Activated CD4-positive, alpha-beta T cell treated with anti-CD3 and anti-CD28 coated beads, Interleukin-2, amount 10 ng/mL, durations not matched to agents 7 days and 5 days (primary cell): ENCODE measurements around the gene VIPR1. TPM values are rescaled to one million over a fixed set of nuclear protein-coding genes. Genes with fewer than 3 reads are reported as not detected.
A peak's percentile ranks its signal among the peaks of the same experiment; 100 is the strongest.

Source experiments
- CTCF ChIA-PET: fragments of 350-600 bp; sonication (Branson Sonifier 250); formaldehyde crosslinking; loops from one replicate; lab custom pipeline; 2021; ENCODE audit warnings: antibody characterized with exemption; lab: Charles Lee
- POLR2A ChIA-PET: fragments of 350-600 bp; sonication (Branson Sonifier 250); formaldehyde crosslinking; loops from one replicate; lab custom pipeline; 2021; ENCODE audit warnings: antibody characterized with exemption; lab: Charles Lee
- DNase-seq: peaks from one replicate; pipeline ENCODE4 v3.0.0-alpha.2; 2020
- H3K27ac Mint-ChIP-seq: one replicate; pipeline ENCODE4 v1.8.0; 2021; ENCODE audit warnings: mild to moderate bottlenecking, moderate library complexity, mixed read lengths
- H3K27me3 Mint-ChIP-seq: one replicate; pipeline ENCODE4 v1.8.0; 2021; ENCODE audit warnings: mixed read lengths
- H3K36me3 Mint-ChIP-seq: one replicate; pipeline ENCODE4 v1.8.0; 2021; ENCODE audit warnings: low read depth, mixed read lengths
- H3K4me1 Mint-ChIP-seq: one replicate; pipeline ENCODE4 v1.8.0; 2021; ENCODE audit warnings: mixed read lengths
- H3K4me3 Mint-ChIP-seq: one replicate; pipeline ENCODE4 v1.8.0; 2021; ENCODE audit warnings: mild to moderate bottlenecking, moderate library complexity, mixed read lengths
- H3K9me3 Mint-ChIP-seq: one replicate; pipeline ENCODE4 v1.8.0; 2021; ENCODE audit warnings: mixed read lengths
- total RNA-seq, 2 experiments: library from RNA; stranded (reverse); gene quantifications; one replicate each; pipeline ENCODE4 v1.2.3, GENCODE V29; 2021

Gene VIPR1
- total RNA-seq, 2 experiments from 2014 or later: 19.9 to 21.3 TPM

DNA sequence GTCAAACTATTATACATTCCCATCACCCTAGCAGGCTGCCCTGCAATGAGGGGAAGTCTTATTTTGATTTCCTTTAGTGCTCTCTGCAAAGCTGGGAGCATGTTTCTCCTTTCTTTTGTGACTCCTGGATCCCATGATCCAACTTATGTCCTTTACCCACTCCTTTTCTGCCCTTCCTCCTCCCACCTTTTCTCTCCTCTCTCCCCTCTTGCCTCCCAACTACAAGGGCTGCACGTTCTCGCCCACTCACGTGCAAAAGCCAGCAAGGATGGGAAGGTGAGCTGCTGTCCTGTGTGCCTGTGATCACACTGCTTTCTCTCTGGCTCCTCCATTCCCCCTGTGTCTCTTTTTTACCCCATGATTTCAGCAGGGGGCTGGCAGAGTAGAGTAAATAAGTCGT is 6.1 kb downstream of the VIPR1 start:
- Mint-ChIP-seq H3K27me3 (no peaks in the 10 kb centered on the region), H3K9me3 (no peaks in the 10 kb centered on the region), H3K4me1 (peaks cover 49% of the 10 kb centered on the region), H3K36me3 (no peaks in the 10 kb centered on the region), H3K4me3 (no peak overlapping the region), H3K27ac (no peak overlapping the region)
- ChIA-PET POLR2A (no interaction called here), CTCF (interaction anchor here (1.0 kb wide), 1 partner anchor 16 kb away, joined by 3 read pairs; no protein-coding TSS in a partner anchor)
- no peak for DNase-seq

DNA sequence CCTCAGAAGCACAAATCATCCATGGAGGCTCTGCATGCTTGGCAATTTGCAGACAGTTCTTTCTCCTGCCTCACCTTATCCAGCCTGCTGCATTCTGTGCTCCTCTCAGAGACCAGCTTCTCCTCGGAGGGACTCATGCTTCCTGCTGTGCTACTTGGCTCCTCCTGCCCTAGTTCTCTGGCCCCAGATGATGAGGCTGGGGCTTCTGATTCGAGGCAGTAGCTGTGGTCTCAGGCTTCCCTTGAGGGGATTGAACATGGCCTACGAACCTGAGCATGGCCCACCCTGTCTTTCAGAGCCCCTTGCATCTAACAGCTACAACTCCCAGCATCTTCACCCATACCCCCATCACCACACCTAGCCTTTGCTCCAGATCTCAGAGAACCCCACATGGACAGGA is 6.7 kb downstream of the VIPR1 start:
- no peak overlapping the region for H3K4me3 Mint-ChIP-seq
- no peaks in the 10 kb centered on the region for H3K27me3 Mint-ChIP-seq
- H3K36me3 Mint-ChIP-seq: no peaks in the 10 kb centered on the region
- peaks cover 44% of the 10 kb centered on the region for H3K4me1 Mint-ChIP-seq
- no peaks in the 10 kb centered on the region for H3K9me3 Mint-ChIP-seq
- POLR2A ChIA-PET: no interaction called here
- no peak for DNase-seq
- no peak overlapping the region for H3K27ac Mint-ChIP-seq
- CTCF ChIA-PET: interaction anchor here (0.7 to 2.1 kb wide), 3 partner anchors 10 to 30 kb away, joined by 3 to 6 read pairs (median 4); no protein-coding TSS in a partner anchor

DNA sequence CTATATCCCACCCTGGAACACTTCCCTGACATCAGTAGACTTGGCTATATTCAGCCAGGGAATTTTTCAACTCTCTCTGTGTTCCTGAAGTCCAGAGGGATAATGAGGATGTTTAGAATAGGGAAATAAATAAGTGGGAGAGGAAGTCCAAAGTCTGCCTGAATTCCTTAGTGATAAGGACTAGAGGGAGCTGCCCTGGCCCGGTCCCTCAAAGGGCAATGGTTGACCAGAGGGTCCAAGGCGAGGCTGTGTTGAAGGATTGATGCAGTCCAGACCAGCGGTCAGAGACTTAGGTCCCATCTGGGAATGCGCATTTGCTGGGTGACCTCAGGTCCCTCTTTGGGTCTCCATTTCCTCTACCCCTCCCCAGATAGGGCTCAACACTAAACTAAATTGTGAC is 7.9 kb downstream of the VIPR1 start:
- H3K4me3 Mint-ChIP-seq: no peak overlapping the region
- H3K27ac Mint-ChIP-seq: no peak overlapping the region
- no peaks in the 10 kb centered on the region for H3K9me3 Mint-ChIP-seq
- H3K4me1 Mint-ChIP-seq: peaks cover 41% of the 10 kb centered on the region
- no peak for DNase-seq
- H3K27me3 Mint-ChIP-seq: no peaks in the 10 kb centered on the region
- CTCF ChIA-PET: interaction anchor here (0.6 to 2.1 kb wide), 4 partner anchors 8 to 108 kb away, joined by 3 to 6 read pairs (median 3); no protein-coding TSS in a partner anchor
- POLR2A ChIA-PET: no interaction called here
- no peaks in the 10 kb centered on the region for H3K36me3 Mint-ChIP-seq

DNA sequence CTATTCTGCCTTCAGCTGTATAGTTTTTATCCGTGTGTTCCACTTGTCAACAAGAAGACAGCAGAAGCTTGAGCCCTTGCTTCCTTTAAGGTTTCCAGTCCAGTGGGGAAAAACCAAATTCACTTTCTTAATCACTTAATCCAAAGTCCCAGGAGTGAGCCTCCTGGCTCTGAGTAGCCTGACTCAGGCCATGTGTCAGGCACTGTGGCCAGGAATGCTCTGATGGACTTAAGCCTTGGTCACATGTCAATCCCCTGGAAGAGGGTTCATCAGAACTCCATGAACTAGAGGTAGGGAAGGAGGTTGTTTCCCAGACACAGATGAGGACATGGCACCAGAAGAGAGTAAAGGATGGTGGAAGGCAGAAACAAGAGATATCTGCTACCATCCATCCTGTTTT is 8.8 kb downstream of the VIPR1 start:
- H3K27me3 Mint-ChIP-seq: no peaks in the 10 kb centered on the region
- H3K9me3 Mint-ChIP-seq: no peaks in the 10 kb centered on the region
- CTCF ChIA-PET: interaction anchor here (1.0 to 2.1 kb wide), 3 partner anchors 8 to 36 kb away, joined by 3 to 6 read pairs (median 3); no protein-coding TSS in a partner anchor
- POLR2A ChIA-PET: no interaction called here
- H3K36me3 Mint-ChIP-seq: peaks cover 1% of the 10 kb centered on the region
- peaks cover 48% of the 10 kb centered on the region for H3K4me1 Mint-ChIP-seq
- H3K4me3 Mint-ChIP-seq: no peak overlapping the region
- no peak for DNase-seq
- peak overlapping the region; percentile 74 for H3K27ac Mint-ChIP-seq

DNA sequence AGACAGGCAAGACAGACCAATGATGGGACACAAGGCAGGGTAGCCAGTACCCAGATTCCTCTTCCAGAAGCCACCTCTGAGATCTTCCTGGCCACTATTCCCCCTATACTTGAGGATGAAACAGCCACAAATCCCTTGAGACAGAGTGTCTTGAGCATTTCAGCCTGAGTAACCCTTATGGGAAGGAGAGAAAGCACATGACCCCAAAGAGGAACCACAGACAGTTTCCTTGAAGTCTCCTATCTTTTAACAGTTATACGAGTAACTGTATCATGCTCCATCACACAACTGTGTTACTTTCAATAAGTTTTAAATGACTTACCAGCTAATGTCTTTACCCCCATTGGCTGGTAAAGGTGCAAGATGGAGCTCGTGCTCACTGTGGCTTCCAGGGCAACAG is 9.3 kb downstream of the VIPR1 start:
- peaks cover 1% of the 10 kb centered on the region for H3K36me3 Mint-ChIP-seq
- no peaks in the 10 kb centered on the region for H3K27me3 Mint-ChIP-seq
- no peaks in the 10 kb centered on the region for H3K9me3 Mint-ChIP-seq
- H3K27ac Mint-ChIP-seq: no peak overlapping the region
- POLR2A ChIA-PET: no interaction called here
- H3K4me3 Mint-ChIP-seq: no peak overlapping the region
- CTCF ChIA-PET: interaction anchor here (1.0 to 1.3 kb wide), 2 partner anchors 9 to 47 kb away, joined by 3 to 4 read pairs; partner anchors contain the start of gene VIPR1
- peaks cover 48% of the 10 kb centered on the region for H3K4me1 Mint-ChIP-seq
- no peak for DNase-seq

DNA sequence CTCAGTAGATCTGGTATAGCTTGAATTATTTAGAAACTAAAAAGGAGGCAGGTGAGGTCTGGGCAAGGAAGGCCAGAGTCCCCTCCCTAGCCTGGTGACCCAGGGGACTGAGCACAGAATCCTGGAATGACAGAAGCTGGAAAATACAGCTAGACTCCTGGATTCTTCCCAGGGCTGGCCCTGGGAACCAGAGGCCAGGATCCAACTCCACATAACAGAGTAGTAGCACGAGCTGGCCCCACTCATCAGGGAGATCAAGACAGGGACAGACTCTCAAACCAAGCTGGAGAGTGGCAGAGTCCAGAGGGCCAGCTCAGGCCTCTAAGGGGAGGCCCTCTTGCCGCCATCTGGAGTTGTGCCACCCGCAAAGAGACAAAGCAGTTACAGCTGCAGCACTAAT is 10.7 kb downstream of the VIPR1 start:
- ChIA-PET POLR2A (no interaction called here), CTCF (interaction anchor here (1.3 kb wide), 2 partner anchors 10 to 33 kb away, joined by 4 read pairs; no protein-coding TSS in a partner anchor)
- peaks cover 1% of the 10 kb centered on the region for H3K36me3 Mint-ChIP-seq
- no peaks in the 10 kb centered on the region for H3K9me3 Mint-ChIP-seq
- H3K27ac Mint-ChIP-seq: peak overlapping the region; percentile 69
- peaks cover 34% of the 10 kb centered on the region for H3K4me1 Mint-ChIP-seq
- no peak overlapping the region for H3K4me3 Mint-ChIP-seq
- H3K27me3 Mint-ChIP-seq: no peaks in the 10 kb centered on the region
- DNase-seq: no peak

DNA sequence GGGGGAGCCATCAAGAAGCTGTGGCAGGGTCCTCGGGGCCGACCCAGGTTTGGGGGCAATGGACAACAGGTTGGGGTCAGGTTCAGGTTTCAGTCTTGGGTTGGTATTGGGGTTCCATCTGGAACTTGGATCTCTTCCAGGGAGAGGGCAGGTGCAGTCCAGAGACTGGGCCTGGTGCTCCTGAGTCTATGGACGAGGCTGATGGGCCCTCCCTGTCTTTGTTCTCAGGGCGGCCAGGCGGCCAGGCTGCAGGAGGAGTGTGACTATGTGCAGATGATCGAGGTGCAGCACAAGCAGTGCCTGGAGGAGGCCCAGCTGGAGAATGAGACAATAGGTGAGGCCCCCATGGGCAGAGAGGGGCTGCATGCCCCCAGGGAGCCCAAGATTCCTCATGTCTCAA is 11.1 kb downstream of the VIPR1 start:
- ChIA-PET POLR2A (no interaction called here), CTCF (interaction anchor here (1.3 kb wide), 2 partner anchors 9 to 32 kb away, joined by 4 read pairs; no protein-coding TSS in a partner anchor)
- H3K36me3 Mint-ChIP-seq: peaks cover 1% of the 10 kb centered on the region
- DNase-seq: no peak
- H3K4me3 Mint-ChIP-seq: no peak overlapping the region
- H3K9me3 Mint-ChIP-seq: no peaks in the 10 kb centered on the region
- no peak overlapping the region for H3K27ac Mint-ChIP-seq
- H3K27me3 Mint-ChIP-seq: no peaks in the 10 kb centered on the region
- peaks cover 32% of the 10 kb centered on the region for H3K4me1 Mint-ChIP-seq

DNA sequence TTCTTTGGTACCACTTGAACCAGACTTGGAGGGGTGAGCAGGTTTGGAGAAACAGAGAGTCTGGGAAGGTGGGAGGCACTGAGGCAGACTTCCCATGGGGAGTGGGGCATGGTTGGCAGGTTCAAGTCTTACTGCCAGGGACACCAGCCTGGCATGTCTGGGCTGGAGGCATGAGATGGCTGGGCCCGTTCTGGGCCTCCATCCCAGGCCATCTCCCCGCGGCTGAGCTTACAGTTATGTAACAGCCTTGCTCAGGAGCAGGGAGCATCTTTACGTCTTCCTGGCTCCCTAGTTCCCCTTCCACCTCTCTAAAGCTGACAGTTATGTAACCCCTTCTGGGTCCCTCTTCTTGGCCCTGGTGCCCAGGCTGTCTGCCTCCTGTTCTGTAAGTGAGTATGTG is 12.4 kb downstream of the VIPR1 start:
- no peak overlapping the region for H3K27ac Mint-ChIP-seq
- CTCF ChIA-PET: interaction anchor here (1.3 kb wide), 1 partner anchor 13 kb away, joined by 6 read pairs; the partner anchor contains the start of gene VIPR1

DNA sequence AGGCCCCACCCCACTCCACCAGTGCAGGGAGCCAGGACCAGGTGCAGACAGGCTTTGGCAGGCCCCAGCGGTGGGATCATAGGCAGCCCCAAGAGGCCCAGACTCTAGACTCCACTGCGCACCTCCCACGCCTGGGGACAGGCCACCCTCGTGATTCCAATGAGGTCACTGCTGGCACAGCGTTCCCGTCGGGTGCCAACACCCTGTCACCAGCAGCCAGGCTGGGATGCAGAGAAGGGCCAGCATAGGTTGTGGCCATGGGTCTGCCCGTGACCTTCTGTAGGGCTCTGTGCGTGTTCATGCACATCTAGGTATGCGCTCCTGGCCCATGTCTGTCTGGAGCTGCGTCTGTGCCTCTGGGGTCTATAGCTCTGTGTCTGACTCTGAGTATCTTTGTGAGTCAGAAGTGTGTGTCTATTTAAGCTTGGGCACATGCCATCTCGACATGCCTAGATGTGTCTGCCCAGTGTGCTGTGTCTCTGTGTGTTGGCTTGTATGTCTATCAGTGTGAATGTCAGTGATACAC is 13.0 kb downstream of the VIPR1 start:
- CTCF ChIA-PET: interaction anchor here (1.2 kb wide), 1 partner anchor 19 kb away, joined by 4 read pairs; no protein-coding TSS in a partner anchor
- no peak for DNase-seq
- Mint-ChIP-seq H3K27me3 (no peaks in the 10 kb centered on the region), H3K36me3 (peaks cover 11% of the 10 kb centered on the region), H3K4me3 (no peak overlapping the region), H3K4me1 (peaks cover 39% of the 10 kb centered on the region), H3K9me3 (no peaks in the 10 kb centered on the region), H3K27ac (no peak overlapping the region)
- POLR2A ChIA-PET: no interaction called here

More for the DNA sequence above, 12.4 kb downstream of the VIPR1 start:
- DNase-seq: no peak
- POLR2A ChIA-PET: no interaction called here
- no peaks in the 10 kb centered on the region for H3K27me3 Mint-ChIP-seq
- no peaks in the 10 kb centered on the region for H3K9me3 Mint-ChIP-seq
- H3K36me3 Mint-ChIP-seq: peaks cover 6% of the 10 kb centered on the region
- H3K4me1 Mint-ChIP-seq: peaks cover 33% of the 10 kb centered on the region
- no peak overlapping the region for H3K4me3 Mint-ChIP-seq

DNA sequence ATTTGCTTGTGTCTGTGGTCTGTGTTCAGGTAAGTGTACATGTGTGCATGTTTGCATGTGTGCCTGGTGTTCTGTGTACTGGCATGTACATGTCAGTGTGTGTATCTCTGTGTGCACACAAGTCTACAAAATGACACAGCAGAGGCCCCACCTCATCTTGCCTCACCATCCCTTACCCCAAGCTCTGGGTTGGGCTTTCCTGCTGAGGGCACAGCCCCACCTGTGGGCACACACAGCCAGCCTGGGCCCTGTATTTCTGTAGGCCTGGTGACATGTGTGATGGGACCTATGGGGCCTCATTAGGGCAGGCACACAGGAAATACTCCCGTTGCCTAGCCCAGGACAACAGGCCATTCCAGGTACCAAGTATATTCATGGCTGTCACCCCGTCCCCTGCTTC is 13.5 kb downstream of the VIPR1 start:
- no peak for DNase-seq
- Mint-ChIP-seq H3K27me3 (no peaks in the 10 kb centered on the region), H3K27ac (peak overlapping the region; percentile 2), H3K36me3 (peaks cover 11% of the 10 kb centered on the region), H3K4me1 (peaks cover 39% of the 10 kb centered on the region), H3K9me3 (no peaks in the 10 kb centered on the region), H3K4me3 (no peak overlapping the region)
- ChIA-PET POLR2A (no interaction called here), CTCF (interaction anchor here (0.6 to 1.2 kb wide), 2 partner anchors 14 to 19 kb away, joined by 3 to 4 read pairs; partner anchors contain the start of gene VIPR1)

DNA sequence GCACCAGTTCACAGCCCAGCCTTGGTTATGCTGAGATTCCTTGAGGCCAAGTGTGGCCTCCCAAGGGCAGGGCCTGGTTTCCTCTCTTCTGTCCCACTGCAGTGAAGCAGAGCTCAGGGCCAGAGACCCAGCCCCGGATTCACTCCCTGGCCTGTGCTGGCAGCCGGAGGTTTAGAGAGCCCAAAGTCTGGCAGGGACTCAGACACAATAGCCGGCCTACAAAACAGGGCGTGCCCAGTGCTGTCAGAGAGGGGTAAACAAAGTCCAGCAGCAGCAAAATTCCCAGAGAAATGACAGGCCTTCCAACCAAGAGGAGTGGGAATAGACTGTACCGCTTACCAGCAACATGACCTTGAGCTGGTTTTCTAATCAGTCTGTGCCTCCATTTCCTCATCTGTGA is 14.0 kb downstream of the VIPR1 start:
- Mint-ChIP-seq H3K27ac (no peak overlapping the region), H3K27me3 (no peaks in the 10 kb centered on the region), H3K36me3 (peaks cover 15% of the 10 kb centered on the region), H3K4me1 (peaks cover 38% of the 10 kb centered on the region), H3K9me3 (no peaks in the 10 kb centered on the region), H3K4me3 (no peak overlapping the region)
- POLR2A ChIA-PET: no interaction called here
- DNase-seq: no peak
- CTCF ChIA-PET: interaction anchor here (0.6 to 1.2 kb wide), 2 partner anchors 14 to 18 kb away, joined by 3 to 4 read pairs; partner anchors contain the start of gene VIPR1

DNA sequence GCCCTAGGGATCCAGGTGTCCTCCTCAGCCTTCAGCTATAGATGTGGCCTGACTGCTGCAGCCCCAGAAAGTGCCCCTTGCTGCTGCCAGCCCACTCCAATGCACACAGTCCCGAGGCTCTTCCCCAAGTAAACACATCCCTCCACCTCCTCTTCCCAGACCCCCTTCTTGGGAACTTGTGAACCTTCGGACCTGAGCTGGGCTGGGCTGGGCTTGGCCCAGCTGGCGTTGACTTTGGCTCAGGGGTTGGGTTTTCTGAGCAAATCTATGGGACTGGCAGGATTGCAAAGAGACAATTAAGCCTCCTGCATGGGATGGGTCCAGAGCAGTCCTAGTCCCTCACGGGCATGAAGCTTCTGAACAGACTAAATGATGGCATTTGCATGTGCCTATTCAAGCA is 14.7 kb downstream of the VIPR1 start:
- H3K27me3 Mint-ChIP-seq: no peaks in the 10 kb centered on the region
- ChIA-PET CTCF (no interaction called here), POLR2A (no interaction called here)
- H3K4me3 Mint-ChIP-seq: no peak overlapping the region
- no peak overlapping the region for H3K27ac Mint-ChIP-seq
- H3K4me1 Mint-ChIP-seq: peaks cover 32% of the 10 kb centered on the region
- H3K9me3 Mint-ChIP-seq: no peaks in the 10 kb centered on the region
- no peak for DNase-seq
- peaks cover 15% of the 10 kb centered on the region for H3K36me3 Mint-ChIP-seq

DNA sequence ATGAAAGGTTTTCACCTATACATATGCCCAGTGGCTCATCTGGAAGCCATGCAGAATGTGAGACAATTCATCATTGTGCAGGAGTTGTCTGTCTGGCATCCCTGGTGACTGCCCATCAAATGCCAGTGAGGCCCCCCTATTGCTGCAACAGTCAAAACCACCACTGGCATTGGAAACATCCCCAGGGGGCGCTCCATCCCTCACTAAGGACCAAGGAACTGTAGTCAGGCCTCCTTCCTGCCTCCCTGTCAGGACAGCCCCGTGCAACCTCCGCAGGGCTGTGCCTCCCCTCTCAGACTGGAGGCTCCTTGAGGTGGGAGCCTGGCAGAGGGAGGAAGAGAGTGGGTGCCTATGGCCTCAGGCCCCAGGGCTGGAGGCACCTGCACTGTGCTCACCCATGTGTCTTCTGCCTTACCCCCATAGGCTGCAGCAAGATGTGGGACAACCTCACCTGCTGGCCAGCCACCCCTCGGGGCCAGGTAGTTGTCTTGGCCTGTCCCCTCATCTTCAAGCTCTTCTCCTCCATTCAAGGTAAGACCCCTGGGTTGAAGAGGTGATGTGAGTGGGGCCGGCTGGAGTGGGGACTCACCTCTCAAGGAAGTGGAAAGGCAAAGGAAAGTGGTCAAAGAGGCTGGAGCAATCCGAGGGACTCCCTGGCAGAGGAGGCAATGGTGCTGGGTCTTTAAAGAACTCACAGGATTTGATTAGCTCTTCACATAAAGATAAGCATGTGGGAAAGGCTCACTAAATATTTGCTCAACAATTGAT is 16.5 kb downstream of the VIPR1 start:
- H3K27ac Mint-ChIP-seq: no peak overlapping the region
- H3K27me3 Mint-ChIP-seq: no peaks in the 10 kb centered on the region
- peaks cover 15% of the 10 kb centered on the region for H3K36me3 Mint-ChIP-seq
- peaks cover 31% of the 10 kb centered on the region for H3K4me1 Mint-ChIP-seq
- DNase-seq: peak; percentile 52
- POLR2A ChIA-PET: no interaction called here
- CTCF ChIA-PET: interaction anchor here (1.6 kb wide), 1 partner anchor 9 kb away, joined by 6 read pairs; no protein-coding TSS in a partner anchor
- no peaks in the 10 kb centered on the region for H3K9me3 Mint-ChIP-seq
- no peak overlapping the region for H3K4me3 Mint-ChIP-seq
